Duodenal mucosa (tissue), 2 donors: Measurements from ENCODE around the gene ASB5.
"Not testable (repeated sequence)": the region's sequence is repeated elsewhere in the genome, so short reads cannot be mapped to it uniquely, and the experiment has no call there.

Experiments
- H3K27ac ChIP-seq: one replicate; pipeline ENCODE4 v1.7.0; 2013; ENCODE audit warnings: low read depth, low read length
- H3K27me3 ChIP-seq, 2 donors: one replicate each; pipeline ENCODE4 v1.7.0; 2013; ENCODE audit warnings: low read length in 2 of 2, control low read depth in 1 of 2; ENCODE audit not compliant: insufficient read depth in 2 of 2, control insufficient read depth in 1 of 2
- H3K36me3 ChIP-seq, 2 donors: one replicate each; pipeline ENCODE4 v1.7.0; 2013; ENCODE audit warnings: low read length in 2 of 2, control low read depth in 1 of 2; ENCODE audit not compliant: insufficient read depth in 2 of 2, control insufficient read depth in 1 of 2
- H3K4me1 ChIP-seq, 2 donors: one replicate each; pipeline ENCODE4 v1.7.0; 2013; ENCODE audit warnings: low read length in 2 of 2, control low read depth in 1 of 2; ENCODE audit not compliant: insufficient read depth in 2 of 2, control insufficient read depth in 1 of 2
- H3K4me3 ChIP-seq, 2 donors: one replicate each; pipeline ENCODE4 v1.7.0; 2013; ENCODE audit warnings: low read length in 2 of 2, low read depth in 1 of 2
- H3K9ac ChIP-seq, 2 donors: one replicate each; pipeline ENCODE4 v1.7.0; 2013; ENCODE audit warnings: low read length in 2 of 2, low read depth in 1 of 2
- H3K9me3 ChIP-seq, 2 donors: one replicate each; pipeline ENCODE4 v1.7.0; 2013; ENCODE audit warnings: low read length in 2 of 2, control low read depth in 1 of 2; ENCODE audit not compliant: control insufficient read depth in 1 of 2

ASB5 gene

DNA sequence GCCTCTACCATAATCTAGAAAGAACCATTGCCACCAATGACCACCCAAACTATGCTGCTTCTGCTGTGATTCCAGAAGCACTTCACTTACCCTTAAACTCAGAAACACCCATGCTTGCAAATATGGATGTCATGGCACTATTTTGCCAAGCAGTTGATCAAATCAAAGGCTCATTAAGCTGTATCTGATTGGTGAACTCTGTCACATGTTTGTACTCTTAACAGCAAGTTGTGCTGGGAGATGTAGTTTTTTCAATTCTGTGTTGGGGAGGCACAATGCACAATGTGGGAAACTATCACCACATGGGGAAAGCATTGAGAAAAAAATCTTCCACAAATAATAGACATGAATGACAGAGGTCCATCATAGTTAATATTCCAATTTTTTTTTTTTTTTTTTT lies 31.5 kb upstream of the ASB5 start:
- Histone ChIP-seq H3K4me3 (no peak overlapping the region), H3K9me3 (no peaks in the 10 kb centered on the region), H3K27ac (no peak overlapping the region), H3K9ac (no peak overlapping the region), H3K27me3 (peaks cover 0 to 3% of the 10 kb centered on the region in 2 donors), H3K4me1 (no peaks in the 10 kb centered on the region), H3K36me3 (no peaks in the 10 kb centered on the region)

GRCh38 chr4:176300036-176300435 lies 31.0 kb upstream of the ASB5 start:
- Histone ChIP-seq H3K9me3 (no peaks in the 10 kb centered on the region), H3K9ac (no peak overlapping the region), H3K4me1 (no peaks in the 10 kb centered on the region), H3K27ac (no peak overlapping the region), H3K27me3 (peaks cover 0 to 3% of the 10 kb centered on the region in 2 donors), H3K36me3 (no peaks in the 10 kb centered on the region), H3K4me3 (no peak overlapping the region)

- Histone ChIP-seq H3K27ac (no peak overlapping the region), H3K4me1 (no peaks in the 10 kb centered on the region), H3K36me3 (no peaks in the 10 kb centered on the region), H3K9ac (no peak overlapping the region), H3K27me3 (no peaks in the 10 kb centered on the region), H3K4me3 (no peak overlapping the region), H3K9me3 (no peaks in the 10 kb centered on the region)
Observed at GRCh38 chr4:176298664-176299063, 29.6 kb upstream of the ASB5 start.

DNA sequence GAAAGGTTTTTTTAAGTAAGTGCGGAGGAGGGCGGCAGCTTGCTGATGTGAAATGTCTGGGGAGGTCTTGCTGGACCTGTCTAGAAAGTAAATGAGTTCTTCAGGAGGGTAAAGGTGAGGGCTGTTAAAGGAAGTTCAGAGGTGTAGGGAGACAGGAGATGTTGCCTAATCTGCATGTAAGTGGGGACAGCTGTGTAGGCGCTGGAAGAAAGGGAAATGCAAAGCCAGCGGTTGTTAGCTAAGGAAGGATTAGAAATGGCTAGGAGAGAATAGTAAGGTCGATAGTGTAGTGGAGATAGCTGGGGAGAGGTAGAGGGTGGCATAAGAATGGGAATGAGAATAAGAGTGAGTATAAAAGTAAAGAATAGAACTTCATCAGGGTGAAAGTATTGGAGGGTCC lies 26.9 kb upstream of the ASB5 start:
- H3K9me3 ChIP-seq, H3K36me3 ChIP-seq, H3K4me3 ChIP-seq, H3K9ac ChIP-seq, H3K4me1 ChIP-seq, H3K27me3 ChIP-seq, H3K27ac ChIP-seq: not testable (repeated sequence)

DNA sequence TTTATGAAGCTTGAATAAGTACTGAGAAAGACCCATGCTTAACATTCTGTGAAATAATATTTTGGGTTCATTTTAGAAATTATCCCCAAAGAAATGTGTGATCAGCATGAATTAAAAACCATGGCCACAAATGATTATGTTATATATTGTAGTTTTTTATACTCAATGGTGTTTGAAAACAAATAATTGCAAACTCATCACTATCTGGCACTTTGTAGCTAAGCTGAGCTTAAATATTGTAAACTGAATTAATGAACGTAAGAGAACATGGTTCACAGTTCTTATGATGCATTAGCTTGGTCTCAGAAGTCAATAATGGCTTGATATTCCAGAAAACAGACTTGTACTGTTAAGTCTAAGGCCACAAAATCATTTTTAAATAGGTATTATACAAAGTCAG lies 24.6 kb upstream of the ASB5 start:
- Histone ChIP-seq H3K27ac (no peak overlapping the region), H3K9me3 (no peaks in the 10 kb centered on the region), H3K27me3 (no peaks in the 10 kb centered on the region), H3K4me1 (no peaks in the 10 kb centered on the region), H3K9ac (no peak overlapping the region), H3K4me3 (no peak overlapping the region), H3K36me3 (no peaks in the 10 kb centered on the region)

GRCh38 chr4:176292920-176293319 lies 23.9 kb upstream of the ASB5 start:
- no peak overlapping the region for H3K9ac ChIP-seq
- no peaks in the 10 kb centered on the region for H3K27me3 ChIP-seq
- no peaks in the 10 kb centered on the region for H3K9me3 ChIP-seq
- H3K27ac ChIP-seq: no peak overlapping the region
- no peaks in the 10 kb centered on the region for H3K4me1 ChIP-seq
- H3K36me3 ChIP-seq: no peaks in the 10 kb centered on the region
- no peak overlapping the region for H3K4me3 ChIP-seq

- no peaks in the 10 kb centered on the region for H3K9me3 ChIP-seq
- H3K4me1 ChIP-seq: no peaks in the 10 kb centered on the region
- H3K27ac ChIP-seq: no peak overlapping the region
- no peaks in the 10 kb centered on the region for H3K27me3 ChIP-seq
- H3K36me3 ChIP-seq: no peaks in the 10 kb centered on the region
- no peak overlapping the region for H3K9ac ChIP-seq
- no peak overlapping the region for H3K4me3 ChIP-seq
Observed at GRCh38 chr4:176291748-176292147, 22.7 kb upstream of the ASB5 start.

- no peak overlapping the region for H3K27ac ChIP-seq
- H3K9me3 ChIP-seq: no peaks in the 10 kb centered on the region
- H3K4me1 ChIP-seq: no peaks in the 10 kb centered on the region
- H3K4me3 ChIP-seq: no peak overlapping the region
- H3K27me3 ChIP-seq: no peaks in the 10 kb centered on the region
- no peaks in the 10 kb centered on the region for H3K36me3 ChIP-seq
- H3K9ac ChIP-seq: no peak overlapping the region
Observed at GRCh38 chr4:176290520-176290919, 21.5 kb upstream of the ASB5 start.

DNA sequence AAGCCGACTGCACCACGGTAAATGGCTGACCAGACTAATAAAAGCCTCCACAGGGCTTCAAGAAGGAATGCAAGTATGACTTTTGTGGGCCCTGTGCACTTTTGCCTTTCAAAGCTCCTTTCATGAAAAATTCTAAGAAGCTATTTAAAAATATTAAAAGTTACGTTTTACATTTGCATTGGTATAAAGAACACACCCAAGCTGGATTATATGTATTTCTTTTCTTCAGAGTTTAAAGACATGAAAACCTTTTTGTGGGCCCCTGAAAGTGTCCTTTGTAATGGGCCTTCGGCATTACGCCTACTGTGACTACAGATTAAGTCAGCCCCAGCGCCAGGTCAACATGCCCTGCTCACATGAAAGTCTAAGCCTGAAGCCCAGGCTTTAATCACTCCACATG lies 20.5 kb upstream of the ASB5 start:
- no peaks in the 10 kb centered on the region for H3K27me3 ChIP-seq
- no peaks in the 10 kb centered on the region for H3K9me3 ChIP-seq
- H3K9ac ChIP-seq: no peak overlapping the region
- H3K4me3 ChIP-seq: no peak overlapping the region
- H3K36me3 ChIP-seq: no peaks in the 10 kb centered on the region
- no peak overlapping the region for H3K27ac ChIP-seq
- no peaks in the 10 kb centered on the region for H3K4me1 ChIP-seq

DNA sequence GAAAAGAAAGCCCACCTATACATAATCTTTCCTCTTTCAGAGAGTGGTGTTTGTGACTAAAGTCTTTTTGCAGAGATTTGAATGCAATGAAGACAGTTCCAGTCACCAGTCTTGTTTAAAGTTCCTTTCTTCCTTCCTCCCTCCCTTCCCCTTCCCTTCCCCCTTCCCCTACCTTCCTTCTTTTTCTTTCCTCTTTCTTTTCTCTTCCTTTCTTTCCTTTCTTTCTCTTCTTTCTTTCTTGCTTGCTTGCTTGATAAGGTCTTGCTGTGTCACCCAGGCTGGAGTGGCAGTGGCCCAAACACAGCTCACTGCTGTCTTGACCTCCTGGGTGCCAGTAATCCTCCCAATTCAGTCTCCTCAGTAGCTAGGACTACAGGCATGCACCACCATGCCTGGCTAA lies 19.0 kb upstream of the ASB5 start:
- Histone ChIP-seq H3K27ac (no peak overlapping the region), H3K4me3 (no peak overlapping the region), H3K4me1 (no peaks in the 10 kb centered on the region), H3K36me3 (no peaks in the 10 kb centered on the region), H3K27me3 (no peaks in the 10 kb centered on the region), H3K9me3 (no peaks in the 10 kb centered on the region), H3K9ac (no peak overlapping the region)

DNA sequence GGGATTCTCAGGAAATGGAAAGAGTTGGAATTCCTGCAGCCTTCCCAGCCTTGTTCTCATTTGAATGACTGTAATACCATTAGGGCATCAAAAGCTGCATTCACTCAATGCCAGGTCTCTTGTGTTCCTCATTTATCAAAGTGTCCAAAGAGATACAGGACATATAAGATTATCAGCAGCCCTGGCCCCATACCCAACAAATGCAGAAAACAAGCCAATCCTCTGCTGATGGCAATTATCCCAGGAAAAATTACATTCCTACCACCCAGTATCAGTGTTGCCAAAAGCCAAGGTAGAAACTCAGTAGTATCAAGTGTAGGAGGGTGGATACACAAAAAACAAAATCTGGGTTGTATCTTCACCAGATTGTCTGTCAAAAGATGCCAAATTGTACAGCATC lies 18.5 kb upstream of the ASB5 start:
- no peaks in the 10 kb centered on the region for H3K27me3 ChIP-seq
- no peak overlapping the region for H3K9ac ChIP-seq
- no peak overlapping the region for H3K4me3 ChIP-seq
- no peak overlapping the region for H3K27ac ChIP-seq
- H3K4me1 ChIP-seq: no peaks in the 10 kb centered on the region
- H3K9me3 ChIP-seq: no peaks in the 10 kb centered on the region
- no peaks in the 10 kb centered on the region for H3K36me3 ChIP-seq
